Measurements from ENCODE around the gene GAST. TPM values are rescaled to one million over a fixed set of nuclear protein-coding genes. Genes with fewer than 3 reads are reported as not detected.

The GAST gene
- total and polyA plus RNA-seq, 9 of the 15 experiments (the other 6 are each of a cell fraction or from before 2014, with no cell fraction given), result not detected

DNA sequence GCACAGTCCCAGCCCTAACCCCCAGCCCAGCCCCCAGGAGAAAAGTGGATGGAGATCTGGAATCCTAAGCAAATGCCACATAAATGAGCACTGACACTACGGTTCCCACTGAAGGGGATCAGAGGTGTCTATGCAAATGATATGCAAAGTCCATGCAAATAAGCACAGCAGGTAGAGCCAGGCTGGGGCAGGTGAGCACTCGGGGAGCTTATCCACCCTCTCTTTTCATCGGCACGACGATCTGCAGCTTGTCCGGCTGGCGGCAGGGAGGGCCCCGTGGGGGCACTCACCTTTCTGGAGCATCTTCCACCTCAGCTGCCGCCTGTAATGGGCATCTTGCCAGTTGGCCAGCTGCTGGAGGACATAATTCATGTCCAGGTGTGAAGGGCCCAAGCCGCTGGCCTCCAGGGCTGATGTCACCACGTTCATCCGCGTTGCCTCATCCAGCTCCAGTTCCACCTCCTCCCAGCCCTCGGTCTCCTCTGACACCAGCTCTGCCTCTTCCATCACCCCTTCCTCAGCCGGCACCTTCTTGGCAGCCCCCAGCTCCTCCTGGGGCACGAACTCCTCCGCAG is 12.4 kb downstream of the GAST start:
- POLR2A ChIA-PET, result interaction anchor here (0.6 to 3.2 kb wide), 7 partner anchors 8 to 266 kb away, joined by 3 to 18 read pairs (median 3); partner anchors contain the start of gene EIF1
- Histone ChIP-seq H3K9me1 (ENCODE audit: control insufficient read depth, insufficient read depth, low read length) (no peaks in the 10 kb centered on the region), H4K20me1 (replicated peaks; ENCODE audit: control insufficient read depth, insufficient read depth, low read length) (no peaks in the 10 kb centered on the region), H3K27me3 (ENCODE audit: control insufficient read depth in 2 of 2, insufficient read depth in 2 of 2, low read length in 2 of 2) (no peaks in the 10 kb centered on the region), H3K4me1 (replicated peaks in 1 of 2; ENCODE audit: control insufficient read depth in 2 of 2, insufficient read depth in 2 of 2, low read length in 2 of 2) (peaks cover 3 to 29% of the 10 kb centered on the region in 2 experiments; a peak in 3 of 5 replicates), H3K9ac (ENCODE audit: insufficient read depth in 1 of 2, low read depth in 2 of 2, low read length in 2 of 2) (no peak overlapping the region), H3K9me3 (replicated peaks; ENCODE audit: control insufficient read depth, insufficient read depth, low read depth, low read length) (no peaks in the 10 kb centered on the region), H3K27ac (ENCODE audit: extremely low read depth, low read depth, low read length) (no peak overlapping the region), H3K79me2 (ENCODE audit: control insufficient read depth, insufficient read depth, low read length) (no peaks in the 10 kb centered on the region), H3K36me3 (ENCODE audit: control insufficient read depth, insufficient read depth, low read length) (no peaks in the 10 kb centered on the region), H3K4me3 (no peak overlapping the region), H3K4me2 (ENCODE audit: insufficient read depth, low read length) (no peak overlapping the region), H2AFZ (ENCODE audit: low read depth, low read length) (no peak overlapping the region)
- TF ChIP-seq TFAP4 (CRISPR knock-in tag; IDR thresholded peaks at IDR 0.05; ENCODE audit: borderline replicate concordance) (peak; percentile 21; the same call in 1 of the 2 replicates), HIVEP1 (CRISPR knock-in tag; IDR thresholded peaks at IDR 0.05) (no peak), MEIS2 (IDR thresholded peaks at IDR 0.05; ENCODE audit: partially characterized antibody) (peak; percentile 52), KDM2B (CRISPR knock-in tag; IDR thresholded peaks at IDR 0.05) (no peak), RBBP5 (IDR thresholded peaks at IDR 0.05; ENCODE audit: borderline replicate concordance, insufficient read depth, low read length, poor library complexity, severe bottlenecking) (no peak), NFIC (IDR thresholded peaks at IDR 0.05) (peak; percentile 69), FOXK1 (CRISPR knock-in tag; IDR thresholded peaks at IDR 0.05; ENCODE audit: borderline replicate concordance) (no peak), SREBF2 (CRISPR knock-in tag; IDR thresholded peaks at IDR 0.05) (no peak), PYGO2 (tag; IDR thresholded peaks at IDR 0.05) (no peak)
- TF ChIP-seq, protein P1, sequence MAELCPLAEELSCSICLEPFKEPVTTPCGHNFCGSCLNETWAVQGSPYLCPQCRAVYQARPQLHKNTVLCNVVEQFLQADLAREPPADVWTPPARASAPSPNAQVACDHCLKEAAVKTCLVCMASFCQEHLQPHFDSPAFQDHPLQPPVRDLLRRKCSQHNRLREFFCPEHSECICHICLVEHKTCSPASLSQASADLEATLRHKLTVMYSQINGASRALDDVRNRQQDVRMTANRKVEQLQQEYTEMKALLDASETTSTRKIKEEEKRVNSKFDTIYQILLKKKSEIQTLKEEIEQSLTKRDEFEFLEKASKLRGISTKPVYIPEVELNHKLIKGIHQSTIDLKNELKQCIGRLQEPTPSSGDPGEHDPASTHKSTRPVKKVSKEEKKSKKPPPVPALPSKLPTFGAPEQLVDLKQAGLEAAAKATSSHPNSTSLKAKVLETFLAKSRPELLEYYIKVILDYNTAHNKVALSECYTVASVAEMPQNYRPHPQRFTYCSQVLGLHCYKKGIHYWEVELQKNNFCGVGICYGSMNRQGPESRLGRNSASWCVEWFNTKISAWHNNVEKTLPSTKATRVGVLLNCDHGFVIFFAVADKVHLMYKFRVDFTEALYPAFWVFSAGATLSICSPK (IDR thresholded peaks at IDR 0.05; ENCODE audit: borderline replicate concordance), result no peak
- intact Hi-C loops (cut with micrococcal nuclease) (no loop called here), in situ Hi-C loops (cut with MboI) (loop anchor here (25.0 kb wide), 1 partner anchor 388 kb away; the partner anchor contains the start of genes DHX58, HSPB9 and KAT2A)
- DNase-seq (ENCODE audit: extremely low read depth in 1 of 4, low spot score in 3 of 4) (no peak), FAIRE-seq (no peak), ATAC-seq (no peak)
- BruUV-seq (replicated peaks), result no TSS peak
- CTCF ChIA-PET (ENCODE audit: low intra/inter-chr PET ratio), result no interaction called here
- 30% methylated on average over 17 of the region's 17 CpGs for WGBS (ENCODE audit: insufficient coverage, low coverage, missing lambda C conversion rate)
